AG09319 (cell line): ENCODE data around the gene NEDD8.

ENCODE experiments used
- DNase-seq: peaks from one replicate; pipeline ENCODE4 v3.0.0-alpha.2; 2010; ENCODE audit warnings: low read depth; ENCODE audit errors: extremely low read depth
- TF ChIP-seq, protein P1 (sequence below): IDR thresholded peaks from 2 replicates; pipeline ENCODE4 v1.5.1; 2011; ENCODE audit warnings: low read depth, mild to moderate bottlenecking, inconsistent platforms, low read length, moderate library complexity

NEDD8 gene

GRCh38 chr14:24232121-24232644 is at the start of gene NEDD8:
Gene NEDD8 (minus strand): TSS chr14:24232367. CDS start chr14:24232267, 100 bp downstream.
- TF ChIP-seq, protein P1, sequence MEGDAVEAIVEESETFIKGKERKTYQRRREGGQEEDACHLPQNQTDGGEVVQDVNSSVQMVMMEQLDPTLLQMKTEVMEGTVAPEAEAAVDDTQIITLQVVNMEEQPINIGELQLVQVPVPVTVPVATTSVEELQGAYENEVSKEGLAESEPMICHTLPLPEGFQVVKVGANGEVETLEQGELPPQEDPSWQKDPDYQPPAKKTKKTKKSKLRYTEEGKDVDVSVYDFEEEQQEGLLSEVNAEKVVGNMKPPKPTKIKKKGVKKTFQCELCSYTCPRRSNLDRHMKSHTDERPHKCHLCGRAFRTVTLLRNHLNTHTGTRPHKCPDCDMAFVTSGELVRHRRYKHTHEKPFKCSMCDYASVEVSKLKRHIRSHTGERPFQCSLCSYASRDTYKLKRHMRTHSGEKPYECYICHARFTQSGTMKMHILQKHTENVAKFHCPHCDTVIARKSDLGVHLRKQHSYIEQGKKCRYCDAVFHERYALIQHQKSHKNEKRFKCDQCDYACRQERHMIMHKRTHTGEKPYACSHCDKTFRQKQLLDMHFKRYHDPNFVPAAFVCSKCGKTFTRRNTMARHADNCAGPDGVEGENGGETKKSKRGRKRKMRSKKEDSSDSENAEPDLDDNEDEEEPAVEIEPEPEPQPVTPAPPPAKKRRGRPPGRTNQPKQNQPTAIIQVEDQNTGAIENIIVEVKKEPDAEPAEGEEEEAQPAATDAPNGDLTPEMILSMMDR: no peak
- peak; percentile 76 for DNase-seq

DNA sequence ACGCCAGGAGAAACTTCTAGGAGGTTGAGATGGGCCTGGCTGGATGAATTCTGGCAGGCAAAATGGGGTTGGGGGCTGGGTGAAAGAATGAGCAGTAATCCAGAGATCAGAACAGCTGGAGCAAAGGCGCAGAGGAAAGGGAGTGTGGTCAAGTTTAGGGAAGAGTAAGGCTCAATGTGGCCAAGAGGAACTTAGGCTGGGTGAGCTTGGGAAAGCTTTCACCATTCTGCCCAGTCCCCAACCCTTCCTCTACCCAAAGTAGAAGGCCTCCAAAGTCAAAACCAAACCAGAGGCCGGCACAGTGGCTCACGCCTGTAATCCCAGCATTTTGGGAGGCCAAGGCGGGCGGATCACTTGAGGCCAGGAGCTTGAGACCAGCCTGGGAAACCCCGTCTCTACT is 49.5 kb upstream of the NEDD8 start:
- no peak for DNase-seq
- TF ChIP-seq, protein P1: no peak

DNA sequence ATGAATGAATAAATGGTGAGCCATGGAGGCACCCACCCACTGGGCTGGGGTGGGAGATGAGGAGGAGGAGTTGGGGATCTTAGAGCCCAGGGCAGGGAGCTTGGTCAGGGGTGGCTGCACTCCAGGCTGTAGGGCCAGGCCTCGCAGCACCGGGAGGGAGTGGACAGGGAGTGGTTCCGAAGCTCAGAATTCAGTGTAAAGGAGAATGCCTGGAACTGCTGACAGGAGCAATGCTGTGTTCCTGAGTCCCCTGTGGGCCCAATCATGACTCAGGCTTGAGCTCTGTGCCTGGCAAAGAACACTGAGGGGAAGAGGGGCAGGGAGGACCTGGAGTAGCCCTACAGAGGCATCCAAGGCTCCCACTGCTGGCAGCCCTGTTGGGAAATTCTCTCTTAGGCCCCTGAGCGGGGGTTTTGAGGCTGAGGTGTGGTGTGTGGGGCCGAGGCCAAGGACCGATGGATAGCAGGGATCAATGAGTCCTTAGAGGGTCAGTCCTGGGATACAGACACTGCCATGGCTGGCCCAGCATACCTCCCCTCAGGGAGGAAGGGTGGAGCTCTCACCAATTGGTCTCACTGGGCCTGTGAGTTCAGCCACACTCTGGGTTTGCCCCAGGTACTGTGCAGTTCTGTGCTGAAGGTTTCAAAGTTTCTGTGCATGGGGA is 48.8 kb upstream of the NEDD8 start:
- TF ChIP-seq, protein P1: no peak
- DNase-seq: no peak

- TF ChIP-seq, protein P1: peak; percentile 14
- no peak for DNase-seq
Measured at GRCh38 chr14:24279301-24280186, 47.4 kb upstream of the NEDD8 start.

DNA sequence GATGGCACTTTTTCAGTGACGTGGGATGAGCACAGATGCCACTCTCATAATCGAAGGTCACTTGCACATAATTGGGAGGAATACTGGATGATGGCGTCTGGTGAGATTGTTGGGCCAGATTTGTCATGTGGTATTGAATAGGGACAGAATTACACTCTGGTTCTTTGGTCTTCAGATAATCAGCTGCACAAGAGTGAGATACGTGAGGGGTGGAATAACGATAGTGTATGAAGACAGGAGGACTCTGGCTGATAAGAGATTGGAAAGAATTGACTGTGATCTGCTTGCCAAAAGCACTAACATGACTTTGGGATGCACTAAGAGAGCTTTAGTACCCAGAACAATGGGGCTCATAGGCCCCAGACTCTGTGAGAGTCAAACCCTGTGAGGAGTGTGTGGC is 46.3 kb upstream of the NEDD8 start:
- no peak for DNase-seq

DNA sequence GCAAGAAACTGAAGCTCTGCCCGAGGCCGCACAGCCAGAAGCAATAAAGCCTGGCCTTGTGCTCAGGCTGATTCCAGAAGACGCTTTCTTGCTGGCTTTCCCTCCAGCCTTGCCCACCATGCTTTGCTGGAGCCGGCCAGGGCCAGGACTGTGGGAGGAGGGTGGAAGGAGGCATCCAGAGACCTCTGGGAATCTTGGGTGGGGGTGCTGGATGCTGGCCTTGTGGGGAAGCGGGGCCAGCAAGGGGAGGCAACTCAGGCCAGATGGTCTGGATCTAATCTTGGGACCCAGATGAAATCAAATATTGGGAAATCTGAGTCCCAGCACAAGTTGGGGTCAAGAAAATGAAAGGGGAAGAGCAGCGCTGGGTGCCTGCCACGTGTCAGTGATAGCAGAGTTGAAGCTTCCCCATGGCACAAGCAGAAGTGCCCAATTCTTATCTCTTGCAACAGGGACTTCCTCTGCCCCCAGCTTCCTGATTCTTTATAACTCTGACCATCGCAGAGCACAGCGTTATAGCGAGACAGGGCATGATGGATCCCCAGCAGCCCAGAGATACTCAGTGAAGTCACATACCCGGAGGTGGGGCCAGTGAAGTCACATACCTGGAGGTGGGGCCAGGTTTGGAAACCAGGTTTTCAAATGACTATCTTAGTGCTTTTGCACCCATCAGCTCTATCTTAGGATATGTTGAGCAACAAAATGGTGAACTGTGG is 45.6 kb upstream of the NEDD8 start:
- TF ChIP-seq, protein P1: no peak
- DNase-seq: no peak

More for the DNA sequence above, 46.3 kb upstream of the NEDD8 start:
- TF ChIP-seq, protein P1: no peak

- TF ChIP-seq, protein P1: no peak
- no peak for DNase-seq
Measured at GRCh38 chr14:24277071-24277470, 44.9 kb upstream of the NEDD8 start.
